Keratinocyte (primary cell): ENCODE results near the gene SHANK1. TPM values are rescaled to one million over a fixed set of nuclear protein-coding genes. Genes with fewer than 3 reads are reported as not detected.

Experiments
- DNase-seq: peaks from one replicate; pipeline ENCODE4 v3.0.0-alpha.2; 2011; ENCODE audit warnings: low read depth, missing footprints, low spot score
- FAIRE-seq: peaks from 2 replicates; lab custom pipeline; 2011; peaks lifted over from hg19 to GRCh38; lab: Jason Lieb, UNC
- H2AFZ ChIP-seq: 2 replicates; pipeline ENCODE4 v1.6.0; 2012; ENCODE audit warnings: low read length, control low read depth, inconsistent platforms; ENCODE audit not compliant: control insufficient read depth
- H3K27ac ChIP-seq: 2 replicates; pipeline ENCODE4 v1.5.1; 2011; ENCODE audit warnings: low read length; ENCODE audit not compliant: control insufficient read depth, insufficient read depth
- H3K27me3 ChIP-seq: 3 replicates; pipeline ENCODE4 v1.6.0; 2011; ENCODE audit warnings: low read length; ENCODE audit not compliant: control insufficient read depth, insufficient read depth; ENCODE audit errors: extremely low read depth
- H3K36me3 ChIP-seq, 2 experiments: 2 replicates in 1 of 2; 3 replicates in 1 of 2; pipeline ENCODE4 v1.5.1; 2011; ENCODE audit warnings: low read length in 2 of 2, mild to moderate bottlenecking in 1 of 2; ENCODE audit not compliant: control insufficient read depth in 2 of 2, insufficient read depth in 2 of 2; ENCODE audit errors: extremely low read depth in 1 of 2
- H3K4me1 ChIP-seq: 3 replicates; pipeline ENCODE4 v1.5.1; 2011; ENCODE audit warnings: low read length; ENCODE audit not compliant: control insufficient read depth, insufficient read depth; ENCODE audit errors: extremely low read depth
- H3K4me2 ChIP-seq: 3 replicates; pipeline ENCODE4 v1.6.0; 2011; ENCODE audit warnings: low read depth, low read length; ENCODE audit not compliant: control insufficient read depth, insufficient read depth; ENCODE audit errors: extremely low read depth
- H3K4me3 ChIP-seq, 3 experiments: fragments of 200-600 bp in 1 of 3; sonication (generic) in 1 of 3; 2 replicates in 2 of 3; 3 replicates in 1 of 3; pipeline ENCODE4 v1.5.1; 2011 to 2016; ENCODE audit warnings: low read length in 3 of 3, mild to moderate bottlenecking in 3 of 3, control low read depth in 2 of 3, inconsistent platforms in 1 of 3, low read depth in 1 of 3, mixed read lengths in 1 of 3, mixed run types in 1 of 3, moderate library complexity in 1 of 3; ENCODE audit not compliant: control insufficient read depth in 2 of 3, insufficient read depth in 2 of 3; ENCODE audit errors: extremely low read depth in 1 of 3
- H3K79me2 ChIP-seq: 2 replicates; pipeline ENCODE4 v1.6.0; 2012; ENCODE audit warnings: low read length; ENCODE audit not compliant: control insufficient read depth, insufficient read depth
- H3K9ac ChIP-seq: 3 replicates; pipeline ENCODE4 v1.6.0; 2011; ENCODE audit warnings: low read length; ENCODE audit not compliant: control insufficient read depth, insufficient read depth; ENCODE audit errors: extremely low read depth
- H3K9me1 ChIP-seq: 3 replicates; pipeline ENCODE4 v1.6.0; 2011; ENCODE audit warnings: low read length; ENCODE audit not compliant: control insufficient read depth, insufficient read depth; ENCODE audit errors: extremely low read depth
- H3K9me3 ChIP-seq: 2 replicates; pipeline ENCODE4 v1.5.1; 2012; ENCODE audit warnings: low read depth, low read length; ENCODE audit not compliant: control insufficient read depth
- H4K20me1 ChIP-seq: 3 replicates; pipeline ENCODE4 v1.6.0; 2011; ENCODE audit warnings: low read length; ENCODE audit not compliant: control insufficient read depth, insufficient read depth; ENCODE audit errors: extremely low read depth
- EZH2 ChIP-seq: IDR thresholded peaks from one replicate; pipeline ENCODE4 v1.6.1; 2012; ENCODE audit warnings: inconsistent platforms, mild to moderate bottlenecking, low read length, moderate library complexity
- dilution Hi-C: fragments of 300-500 bp; cut with MboI; formaldehyde crosslinking; loops from one replicate; pipeline ENCODE4 v1.7.0; 2020; ENCODE audit warnings: low sequenced_read_pairs; ENCODE audit not compliant: extremely low pct_ligation_motif_present
- polyA plus RNA-seq, 5 experiments: library from polyadenylated mRNA; depleted of rRNA in 3 of 5; stranded (reverse) in 3 of 5; stranded (forward) in 1 of 5; unstranded in 1 of 5; fragments of >200 nt; gene quantifications; 1 replicate in 1 of 5; 2 replicates in 3 of 5; 3 replicates in 1 of 5; pipeline versions ENCODE4 v1.2.1 to v1.2.3, GENCODE V29; 2011 to 2012; ENCODE audit warnings: missing spikeins in 2 of 5, low read depth in 1 of 5, low replicate concordance in 1 of 5
- TF ChIP-seq, protein P1 (sequence below), 3 experiments: IDR thresholded peaks in 1 of 3; conservative IDR thresholded peaks in 1 of 3; optimal IDR thresholded peaks in 1 of 3; 2 replicates in 2 of 3; 3 replicates in 1 of 3; pipeline versions ENCODE3 to v1.5.1; 2011; ENCODE audit warnings: low read length in 3 of 3, mild to moderate bottlenecking in 3 of 3, moderate library complexity in 2 of 3, control low read depth in 1 of 3, inconsistent platforms in 1 of 3; ENCODE audit not compliant: insufficient read depth in 2 of 3; ENCODE audit errors: extremely low read depth in 1 of 3

Gene SHANK1
- polyA plus RNA-seq, 1 donor (not counting 4 experiments of a cell fraction or from before 2014, with no cell fraction given), result 0.51 TPM

- no peak overlapping the region for H2AFZ ChIP-seq
- H3K27me3 ChIP-seq, result no peaks in the 10 kb centered on the region
- H3K9ac ChIP-seq, result no peak overlapping the region
- DNase-seq, result no peak
- FAIRE-seq, result no peak
- H3K4me1 ChIP-seq, result no peaks in the 10 kb centered on the region
- no peaks in the 10 kb centered on the region for H3K36me3 ChIP-seq
- no peak overlapping the region for H3K4me3 ChIP-seq
- H3K27ac ChIP-seq, result no peak overlapping the region
- H4K20me1 ChIP-seq, result no peaks in the 10 kb centered on the region
- dilution Hi-C loops, result no loop called here
- H3K9me1 ChIP-seq, result no peaks in the 10 kb centered on the region
- no peak for TF ChIP-seq EZH2
- TF ChIP-seq, protein P1, sequence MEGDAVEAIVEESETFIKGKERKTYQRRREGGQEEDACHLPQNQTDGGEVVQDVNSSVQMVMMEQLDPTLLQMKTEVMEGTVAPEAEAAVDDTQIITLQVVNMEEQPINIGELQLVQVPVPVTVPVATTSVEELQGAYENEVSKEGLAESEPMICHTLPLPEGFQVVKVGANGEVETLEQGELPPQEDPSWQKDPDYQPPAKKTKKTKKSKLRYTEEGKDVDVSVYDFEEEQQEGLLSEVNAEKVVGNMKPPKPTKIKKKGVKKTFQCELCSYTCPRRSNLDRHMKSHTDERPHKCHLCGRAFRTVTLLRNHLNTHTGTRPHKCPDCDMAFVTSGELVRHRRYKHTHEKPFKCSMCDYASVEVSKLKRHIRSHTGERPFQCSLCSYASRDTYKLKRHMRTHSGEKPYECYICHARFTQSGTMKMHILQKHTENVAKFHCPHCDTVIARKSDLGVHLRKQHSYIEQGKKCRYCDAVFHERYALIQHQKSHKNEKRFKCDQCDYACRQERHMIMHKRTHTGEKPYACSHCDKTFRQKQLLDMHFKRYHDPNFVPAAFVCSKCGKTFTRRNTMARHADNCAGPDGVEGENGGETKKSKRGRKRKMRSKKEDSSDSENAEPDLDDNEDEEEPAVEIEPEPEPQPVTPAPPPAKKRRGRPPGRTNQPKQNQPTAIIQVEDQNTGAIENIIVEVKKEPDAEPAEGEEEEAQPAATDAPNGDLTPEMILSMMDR (optimal IDR thresholded peaks at IDR 0.05 in 1 of 3, IDR thresholded peaks at IDR 0.05 in 1 of 3, conservative IDR thresholded peaks at IDR 0.05 in 1 of 3; ENCODE audit: extremely low read depth in 1 of 3, insufficient read depth in 2 of 3, low read length in 3 of 3), result no peak
- no peaks in the 10 kb centered on the region for H3K79me2 ChIP-seq
- no peaks in the 10 kb centered on the region for H3K9me3 ChIP-seq
- no peak overlapping the region for H3K4me2 ChIP-seq
Observed at GRCh38 chr19:50648659-50649058, 70.9 kb downstream of the SHANK1 start.

- Histone ChIP-seq H4K20me1 (no peaks in the 10 kb centered on the region), H3K27ac (no peak overlapping the region), H3K27me3 (no peaks in the 10 kb centered on the region), H3K36me3 (no peaks in the 10 kb centered on the region), H3K4me1 (no peaks in the 10 kb centered on the region), H3K9me3 (no peaks in the 10 kb centered on the region), H3K9ac (no peak overlapping the region), H3K79me2 (no peaks in the 10 kb centered on the region), H3K4me3 (no peak overlapping the region), H3K4me2 (no peak overlapping the region), H2AFZ (no peak overlapping the region), H3K9me1 (no peaks in the 10 kb centered on the region)
- no peak for DNase-seq
- dilution Hi-C loops, result no loop called here
- no peak for FAIRE-seq
- no peak for TF ChIP-seq EZH2
- TF ChIP-seq, protein P1 (optimal IDR thresholded peaks at IDR 0.05 in 1 of 3, IDR thresholded peaks at IDR 0.05 in 1 of 3, conservative IDR thresholded peaks at IDR 0.05 in 1 of 3; ENCODE audit: extremely low read depth in 1 of 3, insufficient read depth in 2 of 3, low read length in 3 of 3), result no peak
Observed at GRCh38 chr19:50647879-50648615, 71.6 kb downstream of the SHANK1 start.
